Endothelial cell of umbilical vein (primary cell): Measurements from ENCODE around the gene LSM7. TPM values are rescaled to one million over a fixed set of nuclear protein-coding genes. Genes with fewer than 3 reads are reported as not detected.

Experiments
- BruUV-seq: library from RNA; stranded (reverse); fragments of 400-500 nt; replicated peaks from 2 replicates; lab custom pipeline; 2021; lab: Mats Ljungman, UMichigan
- CTCF ChIA-PET: fragments of 300-600, 350-600 bp; sonication (Branson Sonifier 250); formaldehyde crosslinking; loops from one replicate; lab custom pipeline; 2021; ENCODE audit warnings: antibody characterized with exemption, inconsistent platforms; lab: Charles Lee
- POLR2A ChIA-PET: fragments of 300-600, 350-600 bp; sonication (Branson Sonifier 250); formaldehyde crosslinking; loops from one replicate; lab custom pipeline; 2021; ENCODE audit warnings: antibody characterized with exemption, inconsistent platforms; lab: Charles Lee
- DNase-seq: peaks from one replicate; pipeline ENCODE4 v3.0.0-alpha.2; 2011; ENCODE audit warnings: low read depth, low spot score
- FAIRE-seq: peaks from 2 replicates; lab custom pipeline; 2011; peaks lifted over from hg19 to GRCh38; lab: Jason Lieb, UNC
- H2AFZ ChIP-seq: 2 replicates; pipeline ENCODE4 v1.6.0; 2012; ENCODE audit warnings: low read depth, low read length, control low read depth, inconsistent platforms
- H3K27ac ChIP-seq: 2 replicates; pipeline ENCODE4 v1.5.1; 2011; ENCODE audit warnings: low read depth, mild to moderate bottlenecking, control low read depth, low read length, moderate library complexity; ENCODE audit not compliant: insufficient read depth
- H3K27me3 ChIP-seq, 2 experiments: 2 replicates each; pipeline versions ENCODE4 v1.6.0 to v1.6.1; 2011; ENCODE audit warnings: low read length in 2 of 2, mixed read lengths in 1 of 2; ENCODE audit not compliant: control insufficient read depth in 2 of 2, insufficient read depth in 2 of 2
- H3K36me3 ChIP-seq, 2 experiments: 2 replicates in 1 of 2; 3 replicates in 1 of 2; pipeline ENCODE4 v1.5.1; 2011; ENCODE audit warnings: low read length in 2 of 2, mild to moderate bottlenecking in 1 of 2, moderate library complexity in 1 of 2; ENCODE audit not compliant: control insufficient read depth in 2 of 2, insufficient read depth in 2 of 2; ENCODE audit errors: extremely low read depth in 1 of 2
- H3K4me1 ChIP-seq: 3 replicates; pipeline ENCODE4 v1.5.1; 2011; ENCODE audit warnings: mild to moderate bottlenecking, low read length; ENCODE audit not compliant: control insufficient read depth, insufficient read depth; ENCODE audit errors: extremely low read depth
- H3K4me2 ChIP-seq: 2 replicates; pipeline ENCODE4 v1.6.1; 2011; ENCODE audit warnings: low read length, control low read depth, mixed read lengths; ENCODE audit not compliant: insufficient read depth
- H3K4me3 ChIP-seq, 3 experiments: fragments of 200-600 bp in 1 of 3; sonication (generic), shearing (Covaris generic) in 1 of 3; replicated peaks in 1 of 3; 2 replicates each; pipeline ENCODE4 v1.5.1; 2011 to 2016; ENCODE audit warnings: control low read depth in 3 of 3, low read length in 3 of 3, mild to moderate bottlenecking in 2 of 3, inconsistent platforms in 1 of 3, low read depth in 1 of 3, moderate library complexity in 1 of 3; ENCODE audit not compliant: insufficient read depth in 1 of 3
- H3K79me2 ChIP-seq: 2 replicates; pipeline ENCODE4 v1.6.0; 2012; ENCODE audit warnings: low read length, inconsistent platforms; ENCODE audit not compliant: control insufficient read depth, insufficient read depth
- H3K9ac ChIP-seq: replicated peaks from 2 replicates; pipeline ENCODE3; 2011; ENCODE audit warnings: low read length, control low read depth; ENCODE audit not compliant: insufficient read depth; ENCODE audit errors: extremely low read depth
- H3K9me1 ChIP-seq: replicated peaks from 3 replicates; pipeline ENCODE4 v1.6.0; 2011; ENCODE audit warnings: mild to moderate bottlenecking, low read length; ENCODE audit not compliant: control insufficient read depth, insufficient read depth; ENCODE audit errors: extremely low read depth
- H3K9me3 ChIP-seq: replicated peaks from 2 replicates; pipeline ENCODE4 v1.5.1; 2012; ENCODE audit warnings: low read length, inconsistent platforms; ENCODE audit not compliant: control insufficient read depth, insufficient read depth
- H4K20me1 ChIP-seq: replicated peaks from 2 replicates; pipeline ENCODE3; 2011; ENCODE audit warnings: mild to moderate bottlenecking, low read length; ENCODE audit not compliant: control insufficient read depth, insufficient read depth; ENCODE audit errors: extremely low read depth
- CTCF ChIP-seq, 2 donors: IDR thresholded peaks; 1 replicate in 1 of 2; 2 replicates in 1 of 2; pipeline ENCODE4 v1.5.1; 2011; ENCODE audit warnings: low read length in 2 of 2, mild to moderate bottlenecking in 2 of 2, moderate library complexity in 2 of 2, control low read depth in 1 of 2, inconsistent platforms in 1 of 2, low read depth in 1 of 2; ENCODE audit not compliant: insufficient read depth in 1 of 2; ENCODE audit errors: extremely low read depth in 1 of 2
- EZH2 ChIP-seq: IDR thresholded peaks from 2 replicates; pipeline ENCODE4 v1.6.1; 2012; ENCODE audit warnings: borderline replicate concordance, low read depth, mild to moderate bottlenecking, moderate library complexity, low read length, inconsistent platforms; ENCODE audit not compliant: severe bottlenecking
- FOS ChIP-seq: IDR thresholded peaks from 2 replicates; pipeline ENCODE4 v1.6.1; 2011; ENCODE audit warnings: mild to moderate bottlenecking, low read length, moderate library complexity, borderline replicate concordance; ENCODE audit not compliant: insufficient read depth
- GATA2 ChIP-seq: IDR thresholded peaks from 2 replicates; pipeline ENCODE4 v1.7.0; 2011; ENCODE audit warnings: low read depth, mild to moderate bottlenecking, moderate library complexity, mixed read lengths, low read length; ENCODE audit not compliant: insufficient read length, insufficient read depth
- JUN ChIP-seq: IDR thresholded peaks from 2 replicates; pipeline ENCODE4 v1.6.1; 2011; ENCODE audit warnings: borderline replicate concordance, low read depth; ENCODE audit not compliant: insufficient read length, insufficient read depth
- MAX ChIP-seq: IDR thresholded peaks from 2 replicates; pipeline ENCODE4 v1.6.1; 2011; ENCODE audit not compliant: insufficient read depth, insufficient read length
- MYC ChIP-seq: IDR thresholded peaks from one replicate; pipeline ENCODE4 v1.6.1; 2011; ENCODE audit warnings: mild to moderate bottlenecking, low read depth, low read length
- POLR2A ChIP-seq: IDR thresholded peaks from 2 replicates; pipeline ENCODE4 v1.6.1; 2012; ENCODE audit warnings: low read depth, mild to moderate bottlenecking, control low read depth, low read length
- POLR2AphosphoS5 ChIP-seq: IDR thresholded peaks from 2 replicates; pipeline ENCODE4 v1.6.1; 2012; ENCODE audit warnings: low read depth, mild to moderate bottlenecking, control low read depth, low read length, moderate library complexity; ENCODE audit not compliant: insufficient read depth
- dilution Hi-C: fragments of 300-500 bp; cut with MboI; formaldehyde crosslinking; loops from one replicate; pipeline ENCODE4 v1.15.0; 2019; ENCODE audit warnings: low sequenced_read_pairs; ENCODE audit not compliant: extremely low pct_ligation_motif_present
- intact Hi-C: fragments of 100-400 bp; cut with micrococcal nuclease; formaldehyde crosslinking; loops from one replicate; pipeline ENCODE4 v1.10.0; 2022
- polyA plus RNA-seq, 4 experiments: library from polyadenylated mRNA; depleted of rRNA in 3 of 4; stranded (reverse) in 3 of 4; unstranded in 1 of 4; fragments of >200 nt; gene quantifications; 2 replicates each; pipeline versions ENCODE4 v1.2.1 to v1.2.3, GENCODE V29; 2011 to 2012; ENCODE audit warnings: missing spikeins in 1 of 4
- total RNA-seq: library from RNA; stranded (reverse); gene quantifications from 2 replicates; pipeline ENCODE4 v1.2.3, GENCODE V29; 2021

Gene LSM7
- total and polyA plus RNA-seq, 2 donors (not counting 3 experiments of a cell fraction or from before 2014, with no cell fraction given), result 124 to 673 TPM

- FAIRE-seq (no peak), DNase-seq (no peak)
- Histone ChIP-seq H3K4me1 (no peaks in the 10 kb centered on the region), H3K27ac (no peak overlapping the region), H2AFZ (no peak overlapping the region), H3K4me2 (no peak overlapping the region), H3K36me3 (no peaks in the 10 kb centered on the region), H4K20me1 (no peaks in the 10 kb centered on the region), H3K79me2 (no peaks in the 10 kb centered on the region), H3K4me3 (no peak overlapping the region), H3K9me3 (no peaks in the 10 kb centered on the region), H3K9ac (no peak overlapping the region), H3K9me1 (no peaks in the 10 kb centered on the region), H3K27me3 (peaks cover 5 to 11% of the 10 kb centered on the region in 2 experiments)
- no peak for TF ChIP-seq CTCF (IDR thresholded peaks at IDR 0.05; ENCODE audit: extremely low read depth in 1 of 2, insufficient read depth in 1 of 2, low read depth in 1 of 2, low read length in 2 of 2)
- no peak for TF ChIP-seq MAX
- TF ChIP-seq JUN, result no peak
- no peak for TF ChIP-seq POLR2A
- TF ChIP-seq EZH2, result no peak
- no peak for TF ChIP-seq POLR2AphosphoS5
- no peak for TF ChIP-seq MYC
- TF ChIP-seq GATA2, result no peak
- no peak for TF ChIP-seq FOS
- CTCF ChIA-PET, result no interaction called here
- intact Hi-C loops, result no loop called here
- dilution Hi-C loops, result no loop called here
- POLR2A ChIA-PET, result no interaction called here
- BruUV-seq, result no TSS peak
Measured at GRCh38 chr19:2360833-2361232, 32.4 kb upstream of the LSM7 start.
